ENCODE measurements around the gene NAA40.

GRCh38 chr11:63999349-64000025 lies 60.7 kb downstream of the NAA40 start:
- no peak for TF ChIP-seq POLR2AphosphoS5 (IDR thresholded peaks at IDR 0.05; ENCODE audit: low read length)
- TF ChIP-seq HDAC2 (IDR thresholded peaks at IDR 0.05) = no peak
- no peak for TF ChIP-seq GABPA (IDR thresholded peaks at IDR 0.05; ENCODE audit: low read depth)
- TF ChIP-seq CBX5 (IDR thresholded peaks at IDR 0.05; ENCODE audit: low read depth) = no peak
- no peak for TF ChIP-seq CHD2 (IDR thresholded peaks at IDR 0.05; ENCODE audit: borderline replicate concordance, low read depth, low read length)
- TF ChIP-seq ATF3 (IDR thresholded peaks at IDR 0.05; ENCODE audit: borderline replicate concordance, extremely low read depth, low read depth, low read length) = no peak
- TF ChIP-seq IRF3 (IDR thresholded peaks at IDR 0.05) = no peak
- peak in 1 of 3 experiments; percentile 9; a peak in 1 of 6 replicates for TF ChIP-seq CTCF (IDR thresholded peaks at IDR 0.05 in 2 of 3, conservative IDR thresholded peaks at IDR 0.05 in 1 of 3; ENCODE audit: control insufficient read depth in 2 of 3, extremely low read depth in 1 of 3, insufficient read depth in 1 of 3, low read depth in 3 of 3, low read length in 3 of 3)

Measured in GM12878 (cell line).